ENCODE measurements around the gene LRP1-AS.

The LRP1-AS gene

DNA sequence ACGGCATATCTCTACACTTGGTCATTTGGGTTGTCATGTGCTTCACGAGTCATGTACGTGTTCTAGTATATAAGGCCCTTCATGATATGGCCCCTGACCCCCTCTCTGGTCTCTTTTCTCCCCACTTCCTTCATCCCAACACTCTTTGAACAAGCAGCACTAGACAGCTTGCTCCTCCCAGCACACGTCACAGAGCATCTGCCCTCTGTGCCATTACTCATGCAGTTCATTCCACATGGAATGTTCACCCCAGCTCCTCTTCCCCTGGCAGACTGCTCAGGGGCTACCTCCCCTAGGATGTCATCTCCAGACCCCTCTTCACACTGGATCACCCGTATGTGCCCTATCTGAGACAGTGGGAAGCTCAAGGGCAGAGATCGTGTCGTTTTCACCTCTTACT lies 14.1 kb upstream of the LRP1-AS start:
- FAIRE-seq (no peak), DNase-seq (ENCODE audit: insufficient read length, low spot score) (no peak)
- TF ChIP-seq POLR2A (IDR thresholded peaks at IDR 0.05; ENCODE audit: low read depth, low read length) = no peak

DNA sequence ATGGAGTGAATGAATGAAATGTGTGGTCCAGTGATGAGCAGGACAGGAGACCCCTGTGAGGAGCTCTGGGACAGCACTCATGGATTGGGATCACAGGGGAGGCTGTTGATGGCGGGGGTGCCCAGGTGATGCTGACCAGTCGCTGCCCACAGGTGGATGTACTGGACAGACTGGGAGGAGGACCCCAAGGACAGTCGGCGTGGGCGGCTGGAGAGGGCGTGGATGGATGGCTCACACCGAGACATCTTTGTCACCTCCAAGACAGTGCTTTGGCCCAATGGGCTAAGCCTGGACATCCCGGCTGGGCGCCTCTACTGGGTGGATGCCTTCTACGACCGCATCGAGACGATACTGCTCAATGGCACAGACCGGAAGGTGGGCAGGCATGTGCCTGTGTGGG lies 13.3 kb upstream of the LRP1-AS start:
- TF ChIP-seq POLR2A (IDR thresholded peaks at IDR 0.05; ENCODE audit: low read depth, low read length) = no peak
- FAIRE-seq = no peak
- no peak for DNase-seq (ENCODE audit: insufficient read length, low spot score)

- no peak for TF ChIP-seq POLR2A (IDR thresholded peaks at IDR 0.05; ENCODE audit: low read depth, low read length)
- no peak for DNase-seq (ENCODE audit: insufficient read length, low spot score)
- FAIRE-seq = no peak
Observed at GRCh38 chr12:57160040-57160439, 12.6 kb upstream of the LRP1-AS start.

GRCh38 chr12:57159311-57159710 lies 11.9 kb upstream of the LRP1-AS start:
- no peak for FAIRE-seq
- no peak for DNase-seq (ENCODE audit: insufficient read length, low spot score)
- TF ChIP-seq POLR2A (IDR thresholded peaks at IDR 0.05; ENCODE audit: low read depth, low read length) = no peak

- DNase-seq (ENCODE audit: insufficient read length, low spot score) (no peak), FAIRE-seq (no peak)
- no peak for TF ChIP-seq POLR2A (IDR thresholded peaks at IDR 0.05; ENCODE audit: low read depth, low read length)
Observed at GRCh38 chr12:57158665-57159064, 11.2 kb upstream of the LRP1-AS start.

- no peak for FAIRE-seq
- no peak for DNase-seq (ENCODE audit: insufficient read length, low spot score)
- no peak for TF ChIP-seq POLR2A (IDR thresholded peaks at IDR 0.05; ENCODE audit: low read depth, low read length)
Observed at GRCh38 chr12:57158186-57158585, 10.8 kb upstream of the LRP1-AS start.

DNA sequence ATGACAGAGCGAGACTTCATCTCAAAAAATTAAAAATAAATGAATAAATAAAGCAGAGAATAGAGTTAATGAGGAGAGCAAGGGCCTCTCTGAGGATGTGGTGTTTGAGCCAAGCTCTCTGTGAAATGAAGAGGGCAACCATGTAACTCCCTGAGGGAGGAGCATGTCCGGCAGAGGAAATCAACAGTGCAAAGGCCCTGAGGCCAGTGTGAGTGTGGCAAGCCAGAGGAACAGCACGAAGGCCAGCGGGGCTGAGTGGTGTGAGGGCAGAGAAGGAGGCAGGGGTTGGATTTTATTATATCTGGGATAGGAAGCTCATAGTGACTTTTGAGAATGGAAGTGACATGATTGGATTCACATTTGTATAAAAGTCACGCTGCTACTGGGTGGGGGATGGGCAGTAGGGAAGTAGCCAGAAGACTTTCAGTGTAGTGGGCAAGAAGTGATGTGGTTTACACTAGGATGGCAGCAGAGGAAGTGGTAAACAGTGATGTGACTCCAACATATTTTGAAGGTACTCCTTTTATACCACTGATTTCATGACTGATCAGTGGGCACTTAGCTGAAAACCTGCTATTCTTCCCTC lies 10.3 kb upstream of the LRP1-AS start:
- DNase-seq (ENCODE audit: insufficient read length, low spot score) (no peak), FAIRE-seq (no peak)
- TF ChIP-seq POLR2A (IDR thresholded peaks at IDR 0.05; ENCODE audit: low read depth, low read length) = no peak

DNA sequence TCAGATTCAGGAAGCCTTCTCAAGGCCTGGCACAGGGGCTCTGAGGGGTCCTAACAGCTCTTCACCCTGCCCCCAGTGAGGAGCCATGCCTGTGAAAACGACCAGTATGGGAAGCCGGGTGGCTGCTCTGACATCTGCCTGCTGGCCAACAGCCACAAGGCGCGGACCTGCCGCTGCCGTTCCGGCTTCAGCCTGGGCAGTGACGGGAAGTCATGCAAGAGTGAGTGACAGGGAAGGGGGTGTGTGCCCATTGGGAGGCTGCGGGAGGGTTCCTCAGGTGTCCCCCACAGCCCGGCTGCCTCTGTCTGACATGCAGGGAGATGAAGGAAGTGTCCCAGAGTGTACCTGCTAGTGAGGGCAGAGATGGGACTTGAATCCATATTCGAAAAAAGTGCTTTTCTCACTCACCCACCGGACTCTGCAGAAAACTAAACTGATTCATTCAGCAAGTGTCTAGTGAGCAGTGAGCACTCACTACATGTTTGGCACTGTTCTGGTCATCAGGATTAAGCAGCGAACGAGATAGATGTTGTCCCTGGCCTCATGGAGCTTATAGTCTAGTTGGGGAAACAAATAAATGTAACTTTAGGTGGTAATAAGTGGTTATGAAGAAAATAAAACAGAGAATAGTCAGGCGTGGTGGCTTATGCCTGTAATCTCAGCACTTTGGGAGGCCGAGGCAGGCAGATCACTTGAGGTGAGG lies 9.4 kb upstream of the LRP1-AS start:
- no peak for TF ChIP-seq POLR2A (IDR thresholded peaks at IDR 0.05; ENCODE audit: low read depth, low read length)
- FAIRE-seq (no peak), DNase-seq (ENCODE audit: insufficient read length, low spot score) (no peak)

DNA sequence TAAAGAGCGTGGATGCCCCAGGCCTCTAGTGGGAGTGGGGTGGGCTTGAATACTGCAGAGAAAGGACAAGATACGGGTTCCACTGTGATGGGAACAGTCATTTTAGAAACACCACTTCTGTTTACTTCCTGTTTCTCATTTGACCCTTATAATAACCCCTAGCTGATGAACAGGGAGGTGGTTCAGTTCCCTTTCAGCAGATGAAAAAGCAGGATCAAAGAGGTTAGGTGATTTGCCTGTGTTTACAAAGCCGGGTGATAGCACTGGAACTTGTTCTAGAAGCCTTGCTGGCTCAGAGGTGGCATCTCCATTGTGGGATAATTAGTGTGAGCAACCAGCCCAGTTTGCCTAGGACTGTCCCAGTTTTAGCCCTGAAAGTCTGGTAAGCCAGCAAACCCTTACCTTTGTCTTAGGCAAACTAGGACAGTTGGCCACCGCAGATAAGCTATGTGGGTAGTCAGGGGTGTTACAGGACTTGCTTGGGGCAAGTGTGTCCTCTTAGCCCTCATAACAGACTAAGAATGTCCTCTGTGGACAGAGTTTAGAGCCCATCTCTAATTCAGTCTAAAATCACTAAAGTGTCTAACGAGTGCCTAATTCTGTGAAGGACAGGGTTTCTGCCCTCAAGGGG lies 7.5 kb upstream of the LRP1-AS start:
- DNase-seq (ENCODE audit: insufficient read length, low spot score) (no peak), FAIRE-seq (no peak)
- no peak for TF ChIP-seq POLR2A (IDR thresholded peaks at IDR 0.05; ENCODE audit: low read depth, low read length)

- DNase-seq (ENCODE audit: insufficient read length, low spot score) = no peak
- FAIRE-seq = no peak
- TF ChIP-seq POLR2A (IDR thresholded peaks at IDR 0.05; ENCODE audit: low read depth, low read length) = no peak
Observed at GRCh38 chr12:57154076-57154475, 6.7 kb upstream of the LRP1-AS start.

DNA sequence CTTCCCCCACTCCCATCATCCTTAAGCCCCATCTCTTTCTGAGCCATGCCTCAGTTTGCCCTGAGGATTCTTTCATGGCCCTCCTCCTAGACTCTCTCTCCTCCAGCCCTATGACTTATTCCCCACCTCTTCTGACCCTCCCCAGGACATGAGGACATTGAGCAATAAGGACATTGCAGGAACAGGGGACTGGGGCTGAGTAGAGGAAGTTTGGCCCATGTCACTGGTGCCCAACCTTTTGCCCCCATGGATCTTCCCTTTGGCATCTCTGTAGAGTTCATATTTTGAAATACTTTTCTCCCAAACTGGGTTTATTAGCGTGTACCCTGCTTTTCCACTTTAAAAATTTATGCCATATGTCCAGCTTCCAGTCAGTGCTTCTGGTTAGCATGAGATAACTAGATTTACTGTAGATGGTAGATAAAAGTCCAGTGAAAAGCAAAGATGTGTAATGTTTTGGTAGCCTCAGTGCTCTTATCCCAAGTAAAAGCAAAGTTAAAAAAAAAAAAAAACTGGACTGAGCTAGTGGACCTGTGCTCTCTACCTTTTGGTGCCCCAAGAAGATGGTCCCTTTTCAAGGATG lies 6.1 kb upstream of the LRP1-AS start:
- no peak for TF ChIP-seq POLR2A (IDR thresholded peaks at IDR 0.05; ENCODE audit: low read depth, low read length)
- no peak for FAIRE-seq

GRCh38 chr12:57152639-57153038 lies 5.2 kb upstream of the LRP1-AS start:
- DNase-seq (ENCODE audit: insufficient read length, low spot score) (no peak), FAIRE-seq (no peak)
- TF ChIP-seq POLR2A (IDR thresholded peaks at IDR 0.05; ENCODE audit: low read depth, low read length) = no peak

More for the DNA sequence above, 6.1 kb upstream of the LRP1-AS start:
- DNase-seq (ENCODE audit: insufficient read length, low spot score) = no peak

GRCh38 chr12:57151741-57152630 lies 4.6 kb upstream of the LRP1-AS start:
- TF ChIP-seq POLR2A (IDR thresholded peaks at IDR 0.05; ENCODE audit: low read depth, low read length) = no peak
- FAIRE-seq = no peak
- DNase-seq (ENCODE audit: insufficient read length, low spot score) = peak; percentile 68

Measured in H54 (cell line).